ENCODE results near the gene CLEC5A. TPM values are rescaled to one million over a fixed set of nuclear protein-coding genes. Genes with fewer than 3 reads are reported as not detected.

The CLEC5A gene
- total and polyA plus RNA-seq, 2 of the 8 experiments (the other 6 are each of a cell fraction or from before 2014, with no cell fraction given): not detected

GRCh38 chr7:141949911-141950310 is 3.1 kb upstream of the CLEC5A start (continued):
- no peak for TF ChIP-seq KDM1A (IDR thresholded peaks at IDR 0.05; ENCODE audit: borderline replicate concordance, low read length)
- TF ChIP-seq EP300 (IDR thresholded peaks at IDR 0.05; ENCODE audit: borderline replicate concordance in 1 of 2, low read depth in 2 of 2, low read length in 2 of 2): no peak
- TF ChIP-seq NRF1 (IDR thresholded peaks at IDR 0.05; ENCODE audit: low read depth, low read length): no peak
